GM19455 (cell line): ENCODE results near the gene PALS1.
A peak's percentile ranks its signal among the peaks of the same experiment; 100 is the strongest.

ENCODE experiments used
- ATAC-seq: cut with Tn5 transposase; IDR thresholded peaks from one replicate; pipeline ENCODE4 v1.9.1; 2021; ENCODE audit not compliant: unreplicated experiment

Gene PALS1

DNA sequence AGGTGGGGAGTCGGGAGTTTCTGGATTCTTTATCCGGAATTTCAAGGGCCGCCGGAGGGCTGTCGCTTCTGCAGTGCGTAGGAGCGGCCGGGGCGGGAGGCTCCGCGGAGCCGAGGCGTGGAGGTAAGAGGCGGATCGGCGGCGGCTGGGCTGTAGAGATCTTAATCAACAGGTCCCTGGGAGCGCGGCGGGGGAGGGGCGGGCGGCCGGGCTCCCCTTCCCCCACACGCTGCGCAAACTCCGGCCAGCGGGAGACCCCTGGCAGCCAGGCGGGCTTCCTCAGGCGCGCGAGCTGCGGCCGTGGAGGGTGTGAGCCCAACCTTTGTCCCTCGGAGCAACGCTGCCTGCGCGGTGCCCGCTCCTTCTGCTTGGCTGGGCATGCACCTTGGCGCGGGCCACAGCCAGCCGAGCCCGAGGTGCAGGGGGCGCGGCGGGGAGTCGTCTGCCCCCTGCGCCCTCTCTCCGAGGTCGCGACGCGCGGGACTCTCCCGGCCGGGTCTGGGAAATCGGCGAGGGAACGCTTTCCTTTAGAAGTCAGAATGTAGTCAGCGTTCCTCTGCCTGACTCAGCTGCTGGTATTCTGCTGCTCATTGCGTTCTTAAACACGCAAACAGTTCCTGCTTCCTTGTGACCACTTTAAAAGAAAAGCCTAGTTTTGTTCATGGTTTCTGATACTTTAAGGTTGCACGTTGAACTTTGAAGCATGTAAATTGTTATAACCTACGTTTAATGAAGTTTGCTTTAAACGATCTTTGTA lies at the start of gene PALS1:
Gene PALS1 (plus strand): TSS at position 25 of the 757 bp plus-strand sequence. CDS start 37,736 bp downstream, outside the sequence.
- peak; percentile 47 for ATAC-seq

GRCh38 chr14:67191768-67192290 lies 49.4 kb upstream of the PALS1 start:
- ATAC-seq, result no peak

GRCh38 chr14:67192366-67192765 lies 48.9 kb upstream of the PALS1 start:
- ATAC-seq, result no peak

DNA sequence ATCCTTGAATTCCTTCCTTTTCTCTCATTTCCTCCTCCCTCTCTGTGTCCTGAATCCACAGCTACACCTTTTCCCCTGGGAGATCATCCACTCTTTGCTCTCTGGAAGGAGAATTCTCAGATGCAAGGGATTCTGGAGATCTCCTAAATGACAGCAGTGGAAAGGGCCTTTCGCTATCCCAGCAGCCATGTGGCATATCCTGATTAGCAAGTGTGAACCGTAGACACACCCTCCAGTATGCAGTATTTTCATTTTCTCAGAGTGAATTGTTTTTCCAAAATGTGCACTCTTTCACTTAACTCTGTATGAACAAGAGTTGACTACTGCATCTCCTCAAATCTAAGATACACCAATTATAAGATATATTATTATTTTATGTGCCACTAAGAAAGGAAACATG lies 46.0 kb upstream of the PALS1 start:
- no peak for ATAC-seq

DNA sequence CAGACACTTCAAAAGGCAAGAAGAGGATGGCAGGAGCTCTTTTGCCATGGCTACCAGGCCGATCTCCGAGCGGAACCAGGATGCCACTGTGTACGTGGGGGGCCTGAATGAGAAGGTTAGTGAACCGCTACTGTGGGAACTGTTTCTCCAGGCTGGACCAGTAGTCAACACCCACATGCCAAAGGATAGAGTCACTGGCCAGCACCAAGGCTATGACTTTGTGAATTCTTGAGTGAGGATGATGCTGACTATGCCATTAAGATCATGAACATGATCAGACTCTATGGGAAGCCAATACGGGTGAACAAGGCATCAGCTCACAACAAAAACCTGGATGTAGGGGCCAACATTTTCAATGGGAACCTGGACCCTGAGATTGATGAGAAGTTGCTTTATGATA lies 42.2 kb upstream of the PALS1 start:
- ATAC-seq, result no peak

DNA sequence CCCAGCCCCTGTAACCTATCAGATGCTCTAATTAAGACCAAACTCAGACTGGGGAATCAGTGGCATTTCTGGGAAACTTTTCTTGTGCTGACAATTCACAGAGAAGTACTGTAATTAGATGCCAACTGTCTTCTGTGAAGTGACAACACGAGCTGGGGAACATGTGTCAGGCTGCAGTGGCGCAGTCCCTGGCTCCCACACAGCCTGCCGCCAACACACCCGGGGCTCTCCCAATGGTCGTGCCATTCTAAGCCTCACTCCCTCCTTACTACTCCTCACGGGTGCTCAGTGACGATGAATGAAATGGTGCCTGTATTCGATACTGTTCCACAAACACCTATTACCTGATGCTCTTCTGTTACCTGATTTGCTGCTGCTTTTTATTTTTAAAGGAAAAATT lies 33.4 kb upstream of the PALS1 start:
- ATAC-seq, result no peak

- ATAC-seq, result no peak
Observed at GRCh38 chr14:67218126-67218525, 23.1 kb upstream of the PALS1 start.

GRCh38 chr14:67221248-67221981 lies 19.8 kb upstream of the PALS1 start:
- no peak for ATAC-seq

- ATAC-seq, result no peak
Observed at GRCh38 chr14:67221982-67222328, 19.3 kb upstream of the PALS1 start.

- no peak for ATAC-seq
Observed at GRCh38 chr14:67225523-67225922, 15.7 kb upstream of the PALS1 start.

DNA sequence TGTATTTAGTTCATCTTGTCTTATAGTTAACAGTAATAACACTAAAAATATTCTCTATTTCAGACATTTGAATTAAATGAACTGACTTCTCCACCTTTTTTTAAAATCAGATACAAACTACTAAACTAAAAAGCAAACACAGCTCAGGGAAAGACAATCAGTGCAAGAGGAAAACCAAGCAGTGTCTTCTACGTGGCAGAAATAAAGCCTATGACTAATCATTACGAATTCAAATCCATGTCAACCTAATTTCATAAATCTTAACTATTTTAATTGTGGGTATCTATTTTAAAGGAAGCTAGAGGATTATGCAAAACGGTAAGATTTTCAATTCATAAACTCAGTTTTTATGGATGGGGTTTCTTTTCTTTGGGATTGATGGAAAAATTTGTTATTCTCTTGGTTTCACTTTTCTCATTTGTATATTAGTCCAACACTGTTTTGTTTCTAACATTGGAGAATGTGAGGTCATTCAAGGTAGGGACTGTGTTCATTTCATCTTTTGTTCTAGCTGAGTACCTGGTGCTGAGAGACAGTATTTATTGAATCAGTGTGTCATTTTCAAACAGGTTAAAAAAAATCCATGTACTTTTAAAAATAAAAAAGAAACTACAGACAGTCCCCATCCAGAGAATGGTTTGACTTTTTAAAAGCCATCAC lies 12.8 kb upstream of the PALS1 start:
- no peak for ATAC-seq

- ATAC-seq, result no peak
Observed at GRCh38 chr14:67232066-67232465, 9.2 kb upstream of the PALS1 start.

- ATAC-seq, result no peak
Observed at GRCh38 chr14:67232621-67233020, 8.6 kb upstream of the PALS1 start.

- no peak for ATAC-seq
Observed at GRCh38 chr14:67237591-67237990, 3.6 kb upstream of the PALS1 start.

- ATAC-seq, result no peak
Observed at GRCh38 chr14:67239582-67239981, 1.7 kb upstream of the PALS1 start.

DNA sequence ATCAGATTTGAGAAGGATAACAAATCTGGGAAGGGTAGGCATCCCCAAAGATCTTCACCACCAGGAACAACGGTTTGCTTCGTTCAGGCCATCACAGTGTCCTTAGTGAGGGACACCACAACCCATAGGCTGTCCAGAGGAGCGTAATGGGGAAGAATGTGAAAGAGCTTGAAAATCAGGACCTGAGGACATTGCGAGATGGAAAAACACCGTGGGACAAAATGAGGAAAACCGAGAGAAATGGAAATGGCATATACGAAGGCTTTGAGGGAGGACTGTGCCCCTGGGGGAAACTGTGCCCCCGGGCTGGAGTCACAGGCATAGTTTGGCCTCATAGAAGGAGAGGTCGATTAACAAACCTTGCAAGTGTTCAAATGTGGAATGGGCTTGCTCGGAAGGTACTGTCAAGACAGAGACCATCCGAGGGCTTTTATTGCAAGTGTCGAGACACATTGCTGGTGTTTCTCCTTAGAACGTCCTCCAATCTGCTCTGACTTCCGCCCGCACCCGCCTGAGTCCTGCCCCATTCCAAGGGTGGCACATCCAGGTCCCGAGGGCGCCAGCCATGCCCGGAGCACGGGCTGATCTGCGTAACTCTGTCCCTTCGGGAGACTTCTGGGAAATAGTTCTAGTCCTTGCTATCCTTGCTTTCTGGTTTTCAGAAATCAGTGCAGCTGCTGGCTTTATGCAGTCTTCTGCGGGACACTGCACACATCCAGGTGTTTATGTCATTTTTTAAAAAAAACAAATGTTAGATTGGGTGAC lies 885 bp upstream of the PALS1 start:
- ATAC-seq, result peak; percentile 22

GRCh38 chr14:67240978-67241410 lies 241 bp upstream of the PALS1 start:
- ATAC-seq, result peak; percentile 91

GRCh38 chr14:67242168-67242420 lies 859 bp downstream of the PALS1 start:
- ATAC-seq, result no peak

GRCh38 chr14:67245104-67245503 lies 3.9 kb downstream of the PALS1 start:
- ATAC-seq, result no peak

DNA sequence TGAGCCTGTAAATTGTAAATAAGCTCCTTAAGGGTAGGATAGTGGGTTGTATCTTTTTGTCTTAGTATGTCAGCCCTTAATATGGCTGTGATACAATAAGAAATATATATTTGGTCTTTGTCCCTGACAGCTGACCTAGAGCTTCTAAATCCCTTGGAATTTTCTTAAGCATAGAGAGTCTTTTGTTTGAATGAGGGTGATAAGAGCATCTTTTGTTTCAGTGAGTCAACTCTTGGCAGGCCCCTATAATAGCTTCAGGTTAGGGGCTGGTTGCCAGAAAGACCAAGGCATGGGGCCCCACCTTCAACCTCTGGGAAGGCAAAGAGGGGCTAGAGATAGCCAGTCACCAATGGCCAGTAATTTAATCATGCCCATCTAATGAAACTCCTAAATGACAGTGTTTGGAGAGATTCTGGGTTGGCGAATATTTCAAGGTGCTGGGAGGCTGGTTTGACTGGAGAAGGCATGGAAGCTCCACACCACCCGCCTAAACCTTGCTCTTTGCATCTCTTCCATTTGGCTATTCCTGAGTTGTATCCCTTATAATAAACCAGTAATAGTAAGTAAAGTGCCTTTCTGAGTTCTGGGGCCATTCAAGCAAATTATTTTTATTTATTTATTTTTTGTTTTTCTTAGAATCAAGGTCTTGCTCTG lies 10.5 kb downstream of the PALS1 start:
- no peak for ATAC-seq
